GM12874 (cell line): Measurements from ENCODE around the gene FRYL.

Experiments used
- CTCF ChIP-seq: IDR thresholded peaks from 2 replicates; pipeline ENCODE4 v1.5.1; 2011; ENCODE audit warnings: low read depth, mild to moderate bottlenecking, control low read depth, low read length, moderate library complexity; ENCODE audit not compliant: insufficient read depth

FRYL gene

GRCh38 chr4:48766131-48766792, 13.8 kb downstream of the FRYL start:
- no peak for TF ChIP-seq CTCF

GRCh38 chr4:48762408-48762807, 17.7 kb downstream of the FRYL start:
- TF ChIP-seq CTCF, result no peak

GRCh38 chr4:48761286-48761685, 18.8 kb downstream of the FRYL start:
- no peak for TF ChIP-seq CTCF

GRCh38 chr4:48756689-48757220, 23.3 kb downstream of the FRYL start:
- no peak for TF ChIP-seq CTCF

- no peak for TF ChIP-seq CTCF
Measured at GRCh38 chr4:48755281-48755680, 24.8 kb downstream of the FRYL start.

- no peak for TF ChIP-seq CTCF
Measured at GRCh38 chr4:48753159-48753558, 26.9 kb downstream of the FRYL start.

- TF ChIP-seq CTCF, result no peak
Measured at GRCh38 chr4:48752726-48753125, 27.4 kb downstream of the FRYL start.
